OCI-LY1 (cell line): ENCODE measurements around the gene PTX4.

Experiments
- H2AFZ ChIP-seq: fragments of 200-600 bp; sonication (generic), shearing (Covaris generic); 2 replicates; pipeline ENCODE4 v1.6.0; 2014; ENCODE audit warnings: antibody characterized with exemption, mild to moderate bottlenecking, low read length
- H3F3A ChIP-seq: fragments of 200-600 bp; sonication (generic), shearing (Covaris generic); 2 replicates; pipeline ENCODE4 v1.6.0; 2014; ENCODE audit warnings: mild to moderate bottlenecking, antibody characterized with exemption, low read length, moderate library complexity; ENCODE audit not compliant: insufficient read depth
- H3K27ac ChIP-seq: fragments of 200-600 bp; sonication (generic); 2 replicates; pipeline ENCODE4 v1.5.1; 2014; ENCODE audit warnings: low read length, mixed run types, mild to moderate bottlenecking, low read depth; ENCODE audit not compliant: poor library complexity, severe bottlenecking
- H3K27me3 ChIP-seq: fragments of 200-600 bp; sonication (generic); 2 replicates; pipeline ENCODE4 v1.6.0; 2014; ENCODE audit warnings: antibody characterized with exemption, mild to moderate bottlenecking, low read length, moderate library complexity; ENCODE audit not compliant: insufficient read depth
- H3K36me3 ChIP-seq: fragments of 200-600 bp; sonication (generic); 2 replicates; pipeline ENCODE4 v1.6.1; 2014; ENCODE audit warnings: mild to moderate bottlenecking, antibody characterized with exemption, low read length, moderate library complexity, mixed read lengths; ENCODE audit not compliant: insufficient read depth
- H3K4me1 ChIP-seq: fragments of 200-600 bp; sonication (generic); 2 replicates; pipeline ENCODE4 v1.5.1; 2014; ENCODE audit warnings: mild to moderate bottlenecking, low read length, moderate library complexity; ENCODE audit not compliant: insufficient read depth, severe bottlenecking
- H3K4me2 ChIP-seq: fragments of 200-600 bp; sonication (generic), shearing (Covaris generic); 2 replicates; pipeline ENCODE4 v1.6.1; 2014; ENCODE audit warnings: low read length
- H3K4me3 ChIP-seq: fragments of 200-600 bp; sonication (generic); 2 replicates; pipeline ENCODE4 v1.5.1; 2014; ENCODE audit warnings: low read length, low read depth, mild to moderate bottlenecking, mixed read lengths; ENCODE audit not compliant: poor library complexity, severe bottlenecking
- H3K79me2 ChIP-seq: fragments of 200-600 bp; shearing (Covaris generic); 2 replicates; pipeline ENCODE4 v1.6.1; 2016; ENCODE audit warnings: mixed run types, low read length, mixed read lengths; ENCODE audit not compliant: insufficient read depth
- H3K9ac ChIP-seq: fragments of 200-600 bp; sonication (generic), shearing (Covaris generic); 2 replicates; pipeline ENCODE4 v1.6.1; 2014; ENCODE audit warnings: mild to moderate bottlenecking, low read length, mixed read lengths
- H3K9me2 ChIP-seq: fragments of 200-600 bp; sonication (generic), shearing (Covaris generic); 2 replicates; pipeline ENCODE4 v1.6.1; 2014; ENCODE audit warnings: low read depth, mild to moderate bottlenecking, low read length, mixed read lengths
- H3K9me3 ChIP-seq: fragments of 200-600 bp; shearing (Covaris generic); 2 replicates; pipeline ENCODE4 v1.6.1; 2014; ENCODE audit warnings: low read length, mixed read lengths
- H4K20me1 ChIP-seq: fragments of 200-600 bp; sonication (generic), shearing (Covaris generic); 2 replicates; pipeline ENCODE4 v1.6.0; 2016; ENCODE audit warnings: mild to moderate bottlenecking, low read length; ENCODE audit not compliant: insufficient read depth
- EZH2 ChIP-seq: fragments of 200-600 bp; sonication (generic), shearing (Covaris generic); IDR thresholded peaks from 2 replicates; pipeline ENCODE4 v1.8.0; 2017; ENCODE audit warnings: borderline replicate concordance, mixed run types, mild to moderate bottlenecking, antibody characterized with exemption, low read length, moderate library complexity, mixed read lengths
- TF ChIP-seq, protein P1 (sequence below): fragments of 200-600 bp; sonication (generic), shearing (Covaris generic); IDR thresholded peaks from 2 replicates; pipeline ENCODE4 v1.5.1; 2017; ENCODE audit warnings: mild to moderate bottlenecking, antibody characterized with exemption, low read length, moderate library complexity, mixed read lengths

Gene PTX4

GRCh38 chr16:1525871-1526607 lies 37.3 kb upstream of the PTX4 start:
- H3K27ac ChIP-seq, result no peak overlapping the region
- H3K27me3 ChIP-seq, result no peaks in the 10 kb centered on the region
- H3K4me1 ChIP-seq, result no peaks in the 10 kb centered on the region
- no peak overlapping the region for H3K4me3 ChIP-seq
- H3K9ac ChIP-seq, result no peak overlapping the region
- H3K79me2 ChIP-seq, result no peaks in the 10 kb centered on the region
- no peaks in the 10 kb centered on the region for H3K36me3 ChIP-seq
- no peaks in the 10 kb centered on the region for H3F3A ChIP-seq
- H3K9me2 ChIP-seq, result no peaks in the 10 kb centered on the region
- no peak overlapping the region for H3K4me2 ChIP-seq
- H4K20me1 ChIP-seq, result no peaks in the 10 kb centered on the region
- no peak overlapping the region for H2AFZ ChIP-seq
- TF ChIP-seq, protein P1, sequence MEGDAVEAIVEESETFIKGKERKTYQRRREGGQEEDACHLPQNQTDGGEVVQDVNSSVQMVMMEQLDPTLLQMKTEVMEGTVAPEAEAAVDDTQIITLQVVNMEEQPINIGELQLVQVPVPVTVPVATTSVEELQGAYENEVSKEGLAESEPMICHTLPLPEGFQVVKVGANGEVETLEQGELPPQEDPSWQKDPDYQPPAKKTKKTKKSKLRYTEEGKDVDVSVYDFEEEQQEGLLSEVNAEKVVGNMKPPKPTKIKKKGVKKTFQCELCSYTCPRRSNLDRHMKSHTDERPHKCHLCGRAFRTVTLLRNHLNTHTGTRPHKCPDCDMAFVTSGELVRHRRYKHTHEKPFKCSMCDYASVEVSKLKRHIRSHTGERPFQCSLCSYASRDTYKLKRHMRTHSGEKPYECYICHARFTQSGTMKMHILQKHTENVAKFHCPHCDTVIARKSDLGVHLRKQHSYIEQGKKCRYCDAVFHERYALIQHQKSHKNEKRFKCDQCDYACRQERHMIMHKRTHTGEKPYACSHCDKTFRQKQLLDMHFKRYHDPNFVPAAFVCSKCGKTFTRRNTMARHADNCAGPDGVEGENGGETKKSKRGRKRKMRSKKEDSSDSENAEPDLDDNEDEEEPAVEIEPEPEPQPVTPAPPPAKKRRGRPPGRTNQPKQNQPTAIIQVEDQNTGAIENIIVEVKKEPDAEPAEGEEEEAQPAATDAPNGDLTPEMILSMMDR, result no peak
- no peak for TF ChIP-seq EZH2
- H3K9me3 ChIP-seq, result no peaks in the 10 kb centered on the region

- H2AFZ ChIP-seq, result no peak overlapping the region
These were observed 35.6 kb upstream of the PTX4 start for GRCh38 chr16:1524366-1524765.

DNA sequence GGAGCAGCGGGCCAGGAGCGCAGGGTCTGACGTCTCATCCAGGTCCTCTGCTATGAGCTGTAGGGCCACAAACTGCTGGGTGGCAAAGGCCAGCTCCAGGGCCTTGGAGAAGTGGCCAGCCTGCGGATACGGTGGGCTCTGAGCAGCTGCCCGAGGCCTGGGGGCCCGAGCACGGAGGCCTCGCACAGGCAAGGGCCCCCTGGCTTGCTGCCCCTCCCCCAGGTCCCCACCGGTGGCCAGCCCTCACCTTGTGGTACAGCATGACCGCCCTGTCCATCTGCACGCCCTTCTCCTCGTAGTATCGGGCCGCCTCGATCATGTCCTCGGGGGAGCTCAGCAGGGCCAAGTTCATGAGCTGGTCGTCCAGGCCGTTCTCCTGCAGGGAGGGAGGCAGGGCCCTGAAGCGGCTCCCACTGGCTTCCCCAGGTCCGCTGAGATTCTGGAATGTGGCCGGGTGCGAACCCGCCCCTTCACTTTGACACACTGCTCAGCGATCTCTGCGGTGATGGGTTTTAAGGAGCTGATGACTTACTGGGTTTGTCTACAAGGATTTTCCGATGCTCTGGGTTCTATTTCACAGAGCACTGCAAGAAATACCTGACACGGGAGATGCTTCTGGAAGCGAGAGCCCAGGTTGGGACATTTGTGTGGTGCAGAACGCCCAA lies 35.0 kb upstream of the PTX4 start:
- no peak overlapping the region for H3K4me2 ChIP-seq
- H3K9ac ChIP-seq, result no peak overlapping the region

More at GRCh38 chr16:1524366-1524765, 35.6 kb upstream of the PTX4 start:
- Histone ChIP-seq H3K36me3 (no peaks in the 10 kb centered on the region), H3K4me3 (no peak overlapping the region), H3K9me3 (no peaks in the 10 kb centered on the region), H3K4me2 (no peak overlapping the region), H3K27me3 (0 out of 2 replicates have a peak, but pooled peaks cover 1% of the 10 kb centered on the region), H3K79me2 (no peaks in the 10 kb centered on the region), H3F3A (no peaks in the 10 kb centered on the region), H3K27ac (no peak overlapping the region), H3K9me2 (no peaks in the 10 kb centered on the region), H4K20me1 (no peaks in the 10 kb centered on the region), H3K9ac (no peak overlapping the region), H3K4me1 (no peaks in the 10 kb centered on the region)
- TF ChIP-seq, protein P1, result no peak
- TF ChIP-seq EZH2, result no peak

More for the DNA sequence above, 35.0 kb upstream of the PTX4 start:
- TF ChIP-seq, protein P1, result no peak
- TF ChIP-seq EZH2, result no peak
- H3K27me3 ChIP-seq, result 0 out of 2 replicates have a peak, but pooled peaks cover 5% of the 10 kb centered on the region
- no peak overlapping the region for H2AFZ ChIP-seq
- H3K4me1 ChIP-seq, result no peaks in the 10 kb centered on the region
- no peak overlapping the region for H3K27ac ChIP-seq
- H3K36me3 ChIP-seq, result no peaks in the 10 kb centered on the region
- no peaks in the 10 kb centered on the region for H3F3A ChIP-seq
- no peak overlapping the region for H3K4me3 ChIP-seq
- no peaks in the 10 kb centered on the region for H3K9me2 ChIP-seq
- no peaks in the 10 kb centered on the region for H4K20me1 ChIP-seq
- no peaks in the 10 kb centered on the region for H3K9me3 ChIP-seq
- no peaks in the 10 kb centered on the region for H3K79me2 ChIP-seq
